ENCODE data around the gene KRTAP19-3.
A peak's percentile ranks its signal among the peaks of the same experiment; 100 is the strongest.

The KRTAP19-3 gene

DNA sequence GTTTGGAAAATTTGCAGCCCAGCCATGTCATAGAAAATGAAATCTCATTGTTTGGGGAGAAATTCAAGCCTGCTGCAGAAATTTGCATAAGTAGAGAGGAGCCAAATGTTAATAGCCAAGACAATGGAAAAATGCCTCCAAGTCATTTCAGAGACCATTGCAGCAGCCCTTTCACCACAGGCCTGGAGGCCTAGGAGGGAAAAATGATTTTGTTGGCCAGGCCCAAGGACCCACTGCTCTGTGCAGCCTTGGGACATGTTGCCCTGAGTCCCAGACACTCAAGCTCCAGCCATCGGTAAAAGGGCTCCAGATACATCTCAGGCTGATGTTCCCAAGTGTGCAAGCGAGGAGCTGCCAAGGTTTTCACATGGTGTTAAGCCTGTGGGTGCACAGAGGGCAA, 5.6 kb downstream of the KRTAP19-3 start:
- TF ChIP-seq ZFX (IDR thresholded peaks at IDR 0.05) (no peak), CTCF (conservative IDR thresholded peaks at IDR 0.05) (no peak)
- no peak overlapping the region for H3K27ac ChIP-seq

- H3K27ac ChIP-seq = no peak overlapping the region
- TF ChIP-seq ZFX (IDR thresholded peaks at IDR 0.05) (no peak), CTCF (conservative IDR thresholded peaks at IDR 0.05) (no peak)
Measured at GRCh38 chr21:30482130-30482529, 9.7 kb downstream of the KRTAP19-3 start.

DNA sequence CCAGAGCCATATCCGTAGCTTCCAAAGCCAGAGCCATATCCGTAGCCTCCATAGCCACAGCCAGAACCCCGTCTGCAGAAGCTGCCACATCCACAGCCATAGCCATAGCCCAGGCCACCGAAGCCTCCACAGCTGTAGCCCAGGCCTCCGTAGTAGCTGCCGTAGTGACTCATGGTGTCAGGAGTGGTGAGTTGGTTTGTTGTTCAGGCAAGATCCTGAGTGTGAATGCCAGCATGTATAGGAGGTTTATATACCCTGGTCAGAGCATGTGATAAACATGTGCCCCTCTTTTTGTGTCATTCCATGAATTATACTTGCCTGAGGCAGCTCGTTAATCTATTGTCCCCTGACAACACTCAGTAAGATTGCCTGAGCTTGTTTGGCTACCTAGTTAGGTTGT, 11.7 kb downstream of the KRTAP19-3 start, which contains the start of gene KRTAP19-1:
Gene KRTAP19-1, minus strand, starts transcription at position 223 of the 400 bp plus-strand sequence. Its CDS starts 50 bp downstream, at position 173.
- no peak for TF ChIP-seq CTCF (conservative IDR thresholded peaks at IDR 0.05)
- TF ChIP-seq ZFX (IDR thresholded peaks at IDR 0.05) = no peak

DNA sequence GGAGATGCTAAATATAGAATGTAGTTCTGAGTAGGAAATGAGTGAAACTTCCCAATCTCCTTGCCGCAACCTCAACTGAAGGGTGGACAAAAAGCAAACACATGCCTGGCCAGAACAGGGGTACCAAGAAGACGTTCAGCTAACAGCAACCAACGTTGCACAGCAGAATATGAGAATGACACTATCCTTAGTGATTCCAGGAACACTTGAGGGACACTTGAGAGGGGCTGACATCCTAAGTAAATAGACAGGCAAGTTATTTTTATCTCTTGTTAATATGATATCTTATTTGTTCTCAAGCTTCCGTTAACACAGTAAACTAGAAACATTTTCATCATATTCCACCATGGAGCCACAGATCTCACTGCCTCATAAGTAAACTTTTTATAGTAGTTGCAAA, 12.6 kb downstream of the KRTAP19-3 start:
- no peak overlapping the region for H3K27ac ChIP-seq
- TF ChIP-seq CTCF (conservative IDR thresholded peaks at IDR 0.05) (no peak), ZFX (IDR thresholded peaks at IDR 0.05) (no peak)

More for the DNA sequence above, 11.7 kb downstream of the KRTAP19-3 start, which contains the start of gene KRTAP19-1:
- no peak within 1 kb of the TSS for H3K27ac ChIP-seq

- TF ChIP-seq CTCF (conservative IDR thresholded peaks at IDR 0.05) (no peak), ZFX (IDR thresholded peaks at IDR 0.05) (no peak)
- H3K27ac ChIP-seq = no peak overlapping the region
Measured at GRCh38 chr21:30478004-30478403, 13.8 kb downstream of the KRTAP19-3 start.

- TF ChIP-seq ZFX (IDR thresholded peaks at IDR 0.05) (no peak), CTCF (conservative IDR thresholded peaks at IDR 0.05) (no peak)
Measured at GRCh38 chr21:30468900-30469714, 22.7 kb downstream of the KRTAP19-3 start.

GRCh38 chr21:30463713-30464112, 28.1 kb downstream of the KRTAP19-3 start:
- TF ChIP-seq CTCF (conservative IDR thresholded peaks at IDR 0.05) = peak; percentile 79
- no peak for TF ChIP-seq ZFX (IDR thresholded peaks at IDR 0.05)
- no peak overlapping the region for H3K27ac ChIP-seq

More at GRCh38 chr21:30468900-30469714, 22.7 kb downstream of the KRTAP19-3 start:
- no peak overlapping the region for H3K27ac ChIP-seq
